Activated gamma-delta T cell treated with Interleukin-2 at 50 U/mL for 16 hours (primary cell): ENCODE results near the gene DOCK9.

Source experiments
- DNase-seq: peaks from one replicate; pipeline ENCODE4 v3.0.0-alpha.2; 2020

The DOCK9 gene

DNA sequence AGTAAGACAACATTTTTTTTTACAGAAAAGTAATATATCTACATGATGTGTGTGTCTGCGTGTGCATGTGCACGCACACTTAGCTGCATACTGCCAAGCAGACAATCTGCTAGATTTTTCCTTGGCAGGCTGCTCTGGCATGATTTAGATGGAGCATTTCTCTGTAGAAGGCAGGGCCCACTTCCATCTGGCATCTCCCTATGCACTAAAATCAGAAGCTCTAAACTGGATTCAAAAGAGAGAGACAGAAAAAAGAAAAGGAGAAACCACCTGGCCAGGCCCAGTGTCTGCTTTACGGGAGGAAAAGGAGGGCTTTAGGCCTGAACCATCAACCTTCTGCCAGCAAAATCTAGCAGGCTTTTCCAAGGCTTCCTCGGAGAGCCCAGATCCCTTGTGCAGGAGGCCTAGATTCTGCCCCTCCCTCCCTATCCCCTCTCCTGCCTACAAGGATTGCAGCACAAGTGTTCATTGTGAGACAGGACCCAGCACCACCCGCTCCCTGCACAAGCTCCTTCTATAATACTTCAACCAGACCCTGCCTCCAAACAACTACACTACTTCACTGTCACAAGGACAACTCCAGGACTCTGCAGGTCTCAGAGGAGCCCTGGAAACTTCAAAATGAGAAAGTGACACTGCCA, 99.3 kb downstream of the DOCK9 start:
- DNase-seq = no peak

DNA sequence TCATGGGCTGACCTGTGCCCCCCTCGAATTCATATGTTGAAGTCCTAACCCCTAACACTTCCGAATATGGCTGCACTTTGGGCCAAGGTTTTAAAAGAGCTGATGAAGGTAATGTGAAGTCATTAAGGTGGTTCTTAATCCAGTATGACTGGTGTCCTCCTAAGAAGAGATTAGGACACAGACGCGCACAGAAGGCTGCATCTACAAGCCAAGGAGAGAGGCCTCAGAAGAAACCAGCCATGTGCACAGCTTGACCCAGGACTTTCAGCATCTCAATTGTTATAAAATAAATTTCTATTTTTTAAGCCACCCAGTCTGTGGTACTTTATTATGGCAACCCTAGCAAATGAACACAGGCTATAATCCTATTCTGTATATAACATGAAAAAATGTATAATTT, 99.9 kb downstream of the DOCK9 start:
- DNase-seq = no peak

DNA sequence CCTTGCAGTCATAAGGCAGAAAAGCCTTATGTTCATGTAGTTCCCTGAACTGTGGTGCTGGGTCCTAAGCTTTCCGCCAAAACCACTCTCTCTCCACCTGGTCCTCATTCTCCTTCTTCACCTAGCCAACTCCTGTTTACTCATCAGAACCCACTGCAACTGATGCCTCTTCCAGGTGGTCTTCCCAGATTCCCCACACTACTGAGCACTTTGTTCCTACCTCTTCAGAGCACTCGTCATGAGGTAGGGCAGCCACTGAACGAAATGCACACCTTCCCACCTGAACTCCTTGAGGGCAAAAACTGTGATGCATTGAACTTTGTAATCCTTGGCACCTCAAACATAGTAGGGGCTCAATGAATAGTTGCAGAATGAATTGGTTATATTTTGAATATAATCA, 100.4 kb downstream of the DOCK9 start:
- no peak for DNase-seq

- DNase-seq = no peak
Measured at GRCh38 chr13:98875146-98875729, 102.6 kb downstream of the DOCK9 start.

- DNase-seq = no peak
Measured at GRCh38 chr13:98874029-98874397, 103.9 kb downstream of the DOCK9 start.

GRCh38 chr13:98873377-98874028, 104.4 kb downstream of the DOCK9 start:
- DNase-seq = no peak

GRCh38 chr13:98871727-98872126, 106.1 kb downstream of the DOCK9 start:
- DNase-seq = no peak

GRCh38 chr13:98869408-98870090, 108.3 kb downstream of the DOCK9 start:
- no peak for DNase-seq

- DNase-seq = no peak
Measured at GRCh38 chr13:98868932-98869331, 108.9 kb downstream of the DOCK9 start.

DNA sequence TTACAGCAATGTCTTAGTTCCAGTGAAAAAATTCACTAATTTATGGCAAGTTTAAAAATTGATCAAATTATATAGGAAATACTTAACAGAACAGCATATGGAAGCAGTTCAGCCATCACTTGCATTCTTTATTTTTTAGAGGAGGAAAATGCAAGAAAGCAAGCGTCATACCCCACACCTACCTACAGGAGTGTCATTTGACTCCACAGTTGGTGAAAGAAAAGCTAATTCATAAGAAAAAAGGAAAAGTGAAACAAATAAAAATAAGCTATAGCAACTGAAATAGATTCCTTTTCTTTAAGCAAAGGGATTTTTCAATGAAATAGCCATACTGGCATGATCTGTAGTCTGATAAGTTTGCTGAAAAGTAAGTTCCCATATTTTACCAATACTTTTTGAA, 111.0 kb downstream of the DOCK9 start:
- DNase-seq = no peak

DNA sequence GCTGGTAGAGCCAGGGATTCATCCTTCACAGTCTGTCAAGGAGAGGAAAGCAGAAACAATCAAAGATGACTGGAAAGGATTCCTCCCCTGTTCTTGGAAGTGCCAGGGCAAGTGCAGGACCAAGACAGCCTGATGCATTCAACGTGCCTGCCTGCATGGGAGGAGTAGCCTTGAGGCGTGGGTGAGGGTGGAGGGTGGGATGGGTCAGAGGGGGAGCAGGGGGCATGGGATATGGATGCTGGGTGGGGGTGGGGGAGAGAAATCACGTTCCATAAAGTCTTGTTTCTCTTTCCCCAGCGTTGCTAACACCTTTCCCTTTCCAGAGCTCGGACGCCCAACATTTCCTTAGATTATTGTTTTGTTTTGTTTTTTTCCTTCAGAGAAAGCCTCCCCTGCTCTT, 117.4 kb downstream of the DOCK9 start:
- DNase-seq = no peak

GRCh38 chr13:98858191-98858590, 119.7 kb downstream of the DOCK9 start:
- DNase-seq = no peak

GRCh38 chr13:98856983-98857382, 120.9 kb downstream of the DOCK9 start:
- no peak for DNase-seq

GRCh38 chr13:98854448-98854847, 123.4 kb downstream of the DOCK9 start:
- DNase-seq = no peak

GRCh38 chr13:98853771-98854221, 124.1 kb downstream of the DOCK9 start:
- no peak for DNase-seq

DNA sequence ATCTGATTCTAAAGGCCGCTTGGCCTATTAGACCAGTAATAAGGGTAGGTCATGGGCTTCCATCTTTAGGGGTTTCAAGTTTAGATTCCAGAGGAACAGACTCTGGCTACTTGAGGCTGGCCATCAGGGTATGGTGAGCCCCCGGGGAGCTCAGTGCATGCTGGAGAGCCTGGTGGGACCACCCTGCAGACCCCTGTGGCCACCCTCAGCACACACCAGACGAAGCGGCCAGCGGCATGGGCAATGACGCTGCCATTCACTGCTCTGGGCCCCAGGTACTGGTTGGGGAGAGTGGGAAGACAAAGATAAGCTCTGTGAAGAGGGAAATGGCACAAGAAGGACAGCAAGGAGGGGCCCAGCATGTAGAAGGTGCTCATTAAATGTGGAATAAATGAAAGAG, 126.6 kb downstream of the DOCK9 start:
- DNase-seq = no peak

DNA sequence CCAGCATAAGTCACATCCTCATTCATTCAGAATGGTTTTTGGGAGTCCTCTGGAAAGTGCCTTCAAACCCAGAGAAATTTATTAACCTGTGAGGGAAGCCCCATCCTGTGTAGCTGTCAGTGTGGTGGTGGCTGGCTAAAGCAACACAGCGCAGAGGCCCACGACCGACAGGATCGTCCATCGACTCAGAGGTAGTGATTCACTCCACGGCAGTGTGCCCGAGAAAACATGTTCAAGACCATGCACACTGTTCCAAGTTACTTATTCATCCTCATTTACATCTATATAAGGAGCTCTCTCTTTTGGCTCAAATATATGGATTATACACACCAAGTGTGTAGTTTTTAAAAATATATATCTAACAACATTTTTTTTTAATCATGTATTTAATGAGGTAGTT, 129.1 kb downstream of the DOCK9 start:
- DNase-seq = no peak

GRCh38 chr13:98847780-98848179, 130.1 kb downstream of the DOCK9 start:
- DNase-seq = no peak

DNA sequence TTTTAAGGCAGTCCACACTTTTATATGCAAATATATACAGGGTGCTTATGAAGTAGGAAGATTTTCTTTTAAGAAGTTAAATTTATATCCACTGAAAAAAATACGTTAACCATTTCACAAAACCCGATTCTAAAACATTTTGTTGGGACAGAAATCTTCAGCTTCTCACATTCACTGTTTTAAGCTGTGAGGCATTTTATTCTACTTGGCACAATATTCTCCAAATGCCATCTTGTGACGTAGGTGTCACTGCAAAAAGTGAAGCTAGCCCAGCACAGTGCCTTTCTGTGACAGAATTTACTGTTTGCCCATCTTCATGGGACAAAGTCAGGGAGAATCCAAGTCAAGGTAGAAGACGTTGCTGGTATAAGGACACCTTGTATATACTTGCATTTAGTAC, 130.9 kb downstream of the DOCK9 start:
- no peak for DNase-seq

DNA sequence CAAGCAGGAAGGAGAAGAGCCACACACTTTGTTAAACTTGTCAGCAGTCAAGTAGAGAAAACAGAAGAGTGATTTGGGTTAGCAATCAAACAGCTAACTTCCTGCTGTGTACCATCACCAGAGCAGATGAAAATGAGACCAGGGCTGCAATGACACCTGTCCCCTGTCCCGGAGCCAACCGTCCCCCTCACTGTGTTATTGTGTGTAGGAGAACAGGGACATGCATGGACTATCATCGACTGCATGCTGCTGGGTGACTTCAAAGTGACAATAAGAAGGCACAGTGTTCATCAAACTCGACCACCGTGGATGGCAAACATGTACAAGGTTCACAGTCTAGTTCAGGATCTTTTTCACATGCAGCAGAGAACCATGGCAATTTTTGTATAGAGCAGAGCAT, 131.3 kb downstream of the DOCK9 start:
- no peak for DNase-seq

GRCh38 chr13:98845742-98846141, 132.1 kb downstream of the DOCK9 start:
- no peak for DNase-seq

GRCh38 chr13:98844021-98844420, 133.8 kb downstream of the DOCK9 start:
- no peak for DNase-seq

- DNase-seq = no peak
Measured at GRCh38 chr13:98843482-98843877, 134.4 kb downstream of the DOCK9 start.

- DNase-seq = peak; percentile 44
Measured at GRCh38 chr13:98842858-98843481, 134.9 kb downstream of the DOCK9 start.
